Smooth muscle cell (in vitro differentiated cells): ENCODE data around the gene CTLA4. TPM values are rescaled to one million over a fixed set of nuclear protein-coding genes. Genes with fewer than 3 reads are reported as not detected.

Experiments
- DNase-seq: peaks from one replicate; lab custom pipeline; 2025; ENCODE audit not compliant: unreplicated experiment; lab: John Stamatoyannopoulos, UW
- H2AFZ ChIP-seq: fragments of 200-600 bp; sonication (generic); 2 replicates; pipeline ENCODE4 v1.6.0; 2016; ENCODE audit warnings: antibody characterized with exemption, low read depth, mild to moderate bottlenecking
- H3F3A ChIP-seq: fragments of 200-600 bp; sonication (generic); 2 replicates; pipeline ENCODE4 v1.6.0; 2017; ENCODE audit warnings: antibody characterized with exemption, low read depth
- H3K27ac ChIP-seq: fragments of 200-600 bp; sonication (generic); 2 replicates; pipeline ENCODE4 v1.5.1; 2016; ENCODE audit warnings: low read depth, mild to moderate bottlenecking
- H3K27me3 ChIP-seq: fragments of 200-600 bp; sonication (generic); 2 replicates; pipeline ENCODE4 v1.6.1; 2016; ENCODE audit warnings: low read depth, mild to moderate bottlenecking
- H3K36me3 ChIP-seq: fragments of 200-600 bp; sonication (generic); 2 replicates; pipeline ENCODE4 v1.5.1; 2016; ENCODE audit warnings: low read depth
- H3K4me1 ChIP-seq: fragments of 200-600 bp; sonication (generic); 2 replicates; pipeline ENCODE4 v1.5.1; 2016; ENCODE audit warnings: low read depth
- H3K4me2 ChIP-seq: fragments of 200-600 bp; sonication (generic); 2 replicates; pipeline ENCODE4 v1.6.0; 2016; ENCODE audit warnings: mild to moderate bottlenecking
- H3K4me3 ChIP-seq: fragments of 200-600 bp; sonication (generic); 2 replicates; pipeline ENCODE4 v1.5.1; 2016; ENCODE audit warnings: mild to moderate bottlenecking
- H3K79me2 ChIP-seq: fragments of 200-600 bp; sonication (generic); 2 replicates; pipeline ENCODE4 v1.6.0; 2016; ENCODE audit warnings: low read depth, mild to moderate bottlenecking
- H3K9ac ChIP-seq: fragments of 200-600 bp; sonication (generic); 2 replicates; pipeline ENCODE4 v1.6.0; 2016; ENCODE audit warnings: low read depth
- H3K9me3 ChIP-seq: fragments of 200-600 bp; sonication (generic); replicated peaks from 2 replicates; pipeline ENCODE4 v1.5.1; 2016; ENCODE audit warnings: low read depth
- H4K20me1 ChIP-seq: fragments of 200-600 bp; sonication (generic); 2 replicates; pipeline ENCODE4 v1.6.0; 2016; ENCODE audit warnings: low read depth
- CTCF ChIP-seq: fragments of 200-600 bp; sonication (generic); IDR thresholded peaks from 2 replicates; pipeline ENCODE4 v1.5.1; 2017; ENCODE audit warnings: borderline replicate concordance, mild to moderate bottlenecking, antibody characterized with exemption; ENCODE audit not compliant: insufficient read depth, poor library complexity, severe bottlenecking
- WGBS: methylation state at CpG from one replicate; pipeline ENCODE4 v1.1.7; 2016; ENCODE audit warnings: low lambda C conversion rate; 5-methylcytosine and 5-hydroxymethylcytosine counted together
- polyA plus RNA-seq: library from polyadenylated mRNA; unstranded; fragments of >200 nt; fragmentation: Nextera tagmentation; extraction: Ambion mirVana; gene quantifications from 2 replicates; pipeline ENCODE4 v1.2.1, GENCODE V29; 2016
- total RNA-seq: library from RNA; depleted of rRNA; stranded (reverse); fragments of >200 nt; gene quantifications from 2 replicates; pipeline ENCODE4 v1.2.3, GENCODE V29; 2014

CTLA4 gene
- total and polyA plus RNA-seq, 2 experiments from 2014 or later, result not detected

GRCh38 chr2:203916756-203917155 is 49.2 kb downstream of the CTLA4 start:
- H3K9me3 ChIP-seq, result no peaks in the 10 kb centered on the region
- no peaks in the 10 kb centered on the region for H3F3A ChIP-seq
- H3K27ac ChIP-seq, result no peak overlapping the region
- no peak for DNase-seq
- no peak overlapping the region for H3K4me2 ChIP-seq
- H3K27me3 ChIP-seq, result no peaks in the 10 kb centered on the region
- H2AFZ ChIP-seq, result no peak overlapping the region
- TF ChIP-seq CTCF, result no peak
- H3K36me3 ChIP-seq, result no peaks in the 10 kb centered on the region
- H4K20me1 ChIP-seq, result no peaks in the 10 kb centered on the region
- H3K9ac ChIP-seq, result no peak overlapping the region
- H3K4me3 ChIP-seq, result no peak overlapping the region
- no peaks in the 10 kb centered on the region for H3K4me1 ChIP-seq
- no peaks in the 10 kb centered on the region for H3K79me2 ChIP-seq

- WGBS, result 75% methylated on average over 7 of the region's 7 CpGs
- H3K27me3 ChIP-seq, result no peaks in the 10 kb centered on the region
Observed at GRCh38 chr2:203918264-203918663, 50.7 kb downstream of the CTLA4 start.

GRCh38 chr2:203918839-203919238 is 51.3 kb downstream of the CTLA4 start:
- Histone ChIP-seq H2AFZ (no peak overlapping the region), H3K9me3 (no peaks in the 10 kb centered on the region), H3K4me3 (no peak overlapping the region), H3K36me3 (no peaks in the 10 kb centered on the region), H3K4me1 (no peaks in the 10 kb centered on the region), H3K27me3 (no peaks in the 10 kb centered on the region), H3K4me2 (no peak overlapping the region), H3K79me2 (no peaks in the 10 kb centered on the region), H3K27ac (no peak overlapping the region), H4K20me1 (no peaks in the 10 kb centered on the region), H3K9ac (no peak overlapping the region), H3F3A (no peaks in the 10 kb centered on the region)
- TF ChIP-seq CTCF, result no peak
- no peak for DNase-seq
- 95% methylated on average over 3 of the region's 3 CpGs for WGBS

More at GRCh38 chr2:203918264-203918663, 50.7 kb downstream of the CTLA4 start:
- TF ChIP-seq CTCF, result no peak
- H3K4me2 ChIP-seq, result no peak overlapping the region
- no peaks in the 10 kb centered on the region for H3F3A ChIP-seq
- no peaks in the 10 kb centered on the region for H3K36me3 ChIP-seq
- no peak for DNase-seq
- no peak overlapping the region for H3K4me3 ChIP-seq
- no peaks in the 10 kb centered on the region for H3K9me3 ChIP-seq
- no peaks in the 10 kb centered on the region for H4K20me1 ChIP-seq
- H3K27ac ChIP-seq, result no peak overlapping the region
- H3K4me1 ChIP-seq, result no peaks in the 10 kb centered on the region
- H2AFZ ChIP-seq, result no peak overlapping the region
- no peak overlapping the region for H3K9ac ChIP-seq
- no peaks in the 10 kb centered on the region for H3K79me2 ChIP-seq

Other genes starting within 250 kb of the CTLA4 start
- not detected in 2 replicates for gene CD28, start 161.1 kb upstream of the CTLA4 start, total RNA-seq
- gene CD28, start 161.1 kb upstream of the CTLA4 start, polyA plus RNA-seq, result not detected in 2 replicates
- gene ICOS, start 69.0 kb downstream of the CTLA4 start, total RNA-seq, result not detected in 2 replicates
- not detected in 2 replicates for gene ICOS, start 69.0 kb downstream of the CTLA4 start, polyA plus RNA-seq